HCT116 (cell line): ENCODE results near the gene DOCK4. TPM values are rescaled to one million over a fixed set of nuclear protein-coding genes. Genes with fewer than 3 reads are reported as not detected.

Experiments
- ATAC-seq: fragments of 200-7000 bp; cut with Tn5 transposase; 2 replicates; pipeline ENCODE4 v1.9.1; 2020; ENCODE audit warnings: mild to moderate bottlenecking, moderate library complexity
- BruUV-seq: library from RNA; stranded (reverse); fragments of 400-500 nt; replicated peaks from 2 replicates; lab custom pipeline; 2021; lab: Mats Ljungman, UMichigan
- CTCF ChIA-PET: fragments of 300-600 bp; sonication (Branson Sonifier 250); formaldehyde crosslinking; loops from one replicate; lab custom pipeline; 2021; ENCODE audit warnings: antibody characterized with exemption; lab: Charles Lee
- POLR2A ChIA-PET: fragments of 300-600, 350-600 bp; sonication (Branson Sonifier 250); formaldehyde crosslinking; loops from one replicate; lab custom pipeline; 2021; ENCODE audit warnings: antibody characterized with exemption; lab: Charles Lee
- RAD21 ChIA-PET, 2 experiments: fragments of 300-600 bp; sonication (Branson Sonifier 250); formaldehyde crosslinking; loops; one replicate each; lab custom pipeline; 2023; ENCODE audit warnings: low total read pairs in 2 of 2; ENCODE audit not compliant: uncharacterized antibody in 2 of 2, unreplicated experiment in 2 of 2, low non-redundant PET in 1 of 2; lab: Charles Lee
- DNase-seq: peaks from one replicate; pipeline ENCODE4 v3.0.0-alpha.2; 2010; ENCODE audit warnings: low read depth, low spot score
- H2AFZ ChIP-seq: fragments of 200-600 bp; shearing (Covaris generic), sonication (generic); 2 replicates; pipeline ENCODE4 v1.6.1; 2017; ENCODE audit warnings: low read depth, mixed run types, mixed read lengths, antibody characterized with exemption, low read length; ENCODE audit not compliant: poor library complexity, severe bottlenecking
- H3K27ac ChIP-seq: 2 replicates; pipeline ENCODE4 v1.5.1; 2012; ENCODE audit warnings: low read depth, low read length
- H3K27me3 ChIP-seq: fragments of 200-600 bp; sonication (generic); 2 replicates; pipeline ENCODE4 v1.6.1; 2016; ENCODE audit warnings: mixed run types, low read length, mixed read lengths; ENCODE audit not compliant: insufficient read depth
- H3K36me3 ChIP-seq, 2 experiments: fragments of 200-500 bp in 1 of 2; fragments of 200-600 bp in 1 of 2; sonication (Bioruptor generic) in 1 of 2; sonication (generic) in 1 of 2; 2 replicates each; pipeline versions ENCODE4 v1.5.1 to v1.6.1; 2014 to 2016; ENCODE audit warnings: low read length in 2 of 2, inconsistent platforms in 1 of 2, mixed read lengths in 1 of 2, mixed run types in 1 of 2; ENCODE audit not compliant: insufficient read depth in 2 of 2, control insufficient read depth in 1 of 2
- H3K4me1 ChIP-seq, 2 experiments: fragments of 200-600 bp in 1 of 2; sonication (generic) in 1 of 2; 2 replicates each; pipeline versions ENCODE4 v1.5.1 to v1.6.1; 2012 to 2017; ENCODE audit warnings: low read length in 2 of 2, inconsistent platforms in 1 of 2, mild to moderate bottlenecking in 1 of 2, mixed read lengths in 1 of 2, mixed run types in 1 of 2, moderate library complexity in 1 of 2; ENCODE audit not compliant: insufficient read depth in 2 of 2, control insufficient read depth in 1 of 2
- H3K4me2 ChIP-seq: fragments of 200-600 bp; sonication (generic); 2 replicates; pipeline ENCODE4 v1.6.1; 2017; ENCODE audit warnings: mixed run types, low read length, mixed read lengths
- H3K4me3 ChIP-seq, 2 experiments: fragments of 200-600 bp in 1 of 2; sonication (generic) in 1 of 2; replicated peaks in 1 of 2; 2 replicates each; pipeline ENCODE4 v1.5.1; 2011 to 2016; ENCODE audit warnings: low read length in 2 of 2, control low read depth in 1 of 2, low read depth in 1 of 2, mild to moderate bottlenecking in 1 of 2, mixed read lengths in 1 of 2, mixed run types in 1 of 2
- H3K79me2 ChIP-seq: fragments of 200-600 bp; sonication (generic); 2 replicates; pipeline ENCODE4 v1.6.1; 2017; ENCODE audit warnings: mild to moderate bottlenecking, mixed run types, low read length, moderate library complexity, mixed read lengths; ENCODE audit not compliant: insufficient read depth
- H3K9ac ChIP-seq: fragments of 200-600 bp; sonication (generic); 2 replicates; pipeline ENCODE4 v1.6.1; 2016; ENCODE audit warnings: low read length, mixed read lengths
- H3K9me2 ChIP-seq: fragments of 200-600 bp; sonication (generic), shearing (Covaris generic); 2 replicates; pipeline ENCODE4 v1.6.1; 2017; ENCODE audit warnings: mixed run types, mild to moderate bottlenecking, moderate library complexity; ENCODE audit not compliant: insufficient read depth
- H3K9me3 ChIP-seq, 2 experiments: fragments of 200-500 bp in 1 of 2; fragments of 200-600 bp in 1 of 2; sonication (Bioruptor generic) in 1 of 2; sonication (generic) in 1 of 2; 2 replicates each; pipeline ENCODE4 v1.6.1; 2014 to 2017; ENCODE audit warnings: low read length in 2 of 2, mixed read lengths in 2 of 2, inconsistent platforms in 1 of 2, low read depth in 1 of 2, mild to moderate bottlenecking in 1 of 2, mixed run types in 1 of 2, moderate library complexity in 1 of 2; ENCODE audit not compliant: control insufficient read depth in 1 of 2, insufficient read depth in 1 of 2
- H4K20me1 ChIP-seq: fragments of 200-600 bp; sonication (generic), shearing (Covaris generic); 2 replicates; pipeline ENCODE4 v1.6.1; 2017; ENCODE audit warnings: mixed run types, mild to moderate bottlenecking, moderate library complexity; ENCODE audit not compliant: insufficient read depth
- ATF3 ChIP-seq: IDR thresholded peaks from 2 replicates; pipeline ENCODE4 v1.6.1; 2012
- CEBPB ChIP-seq: IDR thresholded peaks from 2 replicates; pipeline ENCODE4 v1.6.1; 2012; ENCODE audit warnings: low read depth
- CTCF ChIP-seq, 3 experiments: fragments of 200-600 bp in 1 of 3; sonication (generic) in 1 of 3; IDR thresholded peaks in 2 of 3; conservative IDR thresholded peaks in 1 of 3; 2 replicates each; pipeline ENCODE4 v1.5.1; 2012 to 2017; ENCODE audit warnings: low read depth in 2 of 3, low read length in 2 of 3, antibody characterized with exemption in 1 of 3, borderline replicate concordance in 1 of 3, control low read depth in 1 of 3, mild to moderate bottlenecking in 1 of 3, mixed read lengths in 1 of 3, mixed run types in 1 of 3, moderate library complexity in 1 of 3; ENCODE audit not compliant: insufficient read depth in 1 of 3
- EGR1 ChIP-seq: IDR thresholded peaks from 2 replicates; pipeline ENCODE4 v1.6.1; 2012; ENCODE audit warnings: low read depth
- ELF1 ChIP-seq: IDR thresholded peaks from 2 replicates; pipeline ENCODE4 v1.6.1; 2012; ENCODE audit warnings: low read depth, borderline replicate concordance
- EZH2phosphoT487 ChIP-seq: fragments of 200-600 bp; IDR thresholded peaks from 2 replicates; pipeline ENCODE4 v1.6.1; 2018; ENCODE audit warnings: antibody characterized with exemption, borderline replicate concordance
- FOSL1 ChIP-seq: IDR thresholded peaks from 2 replicates; pipeline ENCODE4 v1.6.1; 2012; ENCODE audit warnings: low read depth
- MAX ChIP-seq: IDR thresholded peaks from 2 replicates; pipeline ENCODE4 v1.6.1; 2012
- POLR2A ChIP-seq: IDR thresholded peaks from 2 replicates; pipeline ENCODE4 v1.7.0; 2011; ENCODE audit warnings: borderline replicate concordance; ENCODE audit not compliant: insufficient read depth, insufficient read length; ENCODE audit errors: extremely low read depth
- POLR2AphosphoS5 ChIP-seq: IDR thresholded peaks from 2 replicates; pipeline ENCODE4 v1.6.1; 2011; ENCODE audit warnings: mild to moderate bottlenecking, low read depth, low read length, moderate library complexity
- RAD21 ChIP-seq: IDR thresholded peaks from 2 replicates; pipeline ENCODE4 v1.6.1; 2012; ENCODE audit warnings: low read depth, mild to moderate bottlenecking
- SIN3A ChIP-seq: IDR thresholded peaks from 2 replicates; pipeline ENCODE4 v1.6.1; 2012; ENCODE audit warnings: low read depth
- SP1 ChIP-seq: IDR thresholded peaks from 2 replicates; pipeline ENCODE4 v1.6.1; 2012; ENCODE audit warnings: low read depth
- SRF ChIP-seq: IDR thresholded peaks from 2 replicates; pipeline ENCODE4 v1.6.1; 2012; ENCODE audit warnings: low read depth
- TCF7L2 ChIP-seq: IDR thresholded peaks from 2 replicates; pipeline ENCODE4 v1.7.0; 2011; ENCODE audit warnings: borderline replicate concordance, inconsistent platforms; ENCODE audit not compliant: insufficient read depth, insufficient read length; ENCODE audit errors: extremely low read depth
- ZBTB33 ChIP-seq: IDR thresholded peaks from 2 replicates; pipeline ENCODE4 v1.6.1; 2011; ENCODE audit warnings: mild to moderate bottlenecking, low read length, moderate library complexity; ENCODE audit not compliant: insufficient replicate concordance; ENCODE audit errors: extremely low read depth
- ZFX ChIP-seq: fragments of 450-650 bp; IDR thresholded peaks from 2 replicates; pipeline ENCODE4 v1.6.1; 2017
- ZNF274 ChIP-seq: fragments of 200-500 bp; sonication (Bioruptor generic); IDR thresholded peaks from 2 replicates; pipeline ENCODE4 v1.6.1; 2014; ENCODE audit warnings: mild to moderate bottlenecking, low read depth, low read length, inconsistent platforms
- intact Hi-C: fragments of 100-400 bp; cut with micrococcal nuclease; formaldehyde crosslinking; loops from 2 replicates; pipeline ENCODE4 v1.10.0; 2022
- total RNA-seq: library from RNA; stranded (reverse); gene quantifications from one replicate; pipeline ENCODE4 v1.2.1, GENCODE V29; 2021; ENCODE audit not compliant: unreplicated experiment

DOCK4 gene
- total RNA-seq, 1 experiment from 2014 or later: 2.2 TPM

GRCh38 chr7:112173568-112173905 is 32.7 kb downstream of the DOCK4 start:
- Histone ChIP-seq H3K9ac (no peak overlapping the region), H3K4me3 (no peak overlapping the region), H3K9me2 (no peaks in the 10 kb centered on the region), H3K27me3 (0 out of 2 replicates have a peak, but pooled peaks cover 4% of the 10 kb centered on the region), H3K27ac (no peak overlapping the region), H2AFZ (no peak overlapping the region), H3K4me2 (no peak overlapping the region), H4K20me1 (no peaks in the 10 kb centered on the region), H3K9me3 (no peaks in the 10 kb centered on the region), H3K4me1 (no peaks in the 10 kb centered on the region), H3K36me3 (no peaks in the 10 kb centered on the region), H3K79me2 (no peaks in the 10 kb centered on the region)
- ChIA-PET POLR2A (no interaction called here), RAD21 (no interaction called here), CTCF (no interaction called here)
- intact Hi-C loops: no loop called here
- ATAC-seq: no peak
- no peak for TF ChIP-seq EGR1
- TF ChIP-seq ZFX: no peak
- TF ChIP-seq SRF: no peak
- no peak for TF ChIP-seq SIN3A
- no peak for TF ChIP-seq MAX
- no peak for TF ChIP-seq FOSL1
- TF ChIP-seq POLR2AphosphoS5: no peak
- TF ChIP-seq SP1: no peak
- no peak for TF ChIP-seq POLR2A
- TF ChIP-seq ATF3: no peak
- TF ChIP-seq ZNF274: no peak
- no peak for TF ChIP-seq EZH2phosphoT487
- no peak for TF ChIP-seq CTCF (IDR thresholded peaks at IDR 0.05 in 2 of 3, conservative IDR thresholded peaks at IDR 0.05 in 1 of 3; ENCODE audit: borderline replicate concordance in 1 of 3, insufficient read depth in 1 of 3, low read depth in 2 of 3, low read length in 2 of 3)
- TF ChIP-seq TCF7L2: no peak
- TF ChIP-seq RAD21: no peak
- no peak for TF ChIP-seq ZBTB33
- no peak for TF ChIP-seq ELF1
- no peak for TF ChIP-seq CEBPB
- no TSS peak for BruUV-seq
- DNase-seq: no peak
